ENCODE measurements around the gene HIP1R.

DNA sequence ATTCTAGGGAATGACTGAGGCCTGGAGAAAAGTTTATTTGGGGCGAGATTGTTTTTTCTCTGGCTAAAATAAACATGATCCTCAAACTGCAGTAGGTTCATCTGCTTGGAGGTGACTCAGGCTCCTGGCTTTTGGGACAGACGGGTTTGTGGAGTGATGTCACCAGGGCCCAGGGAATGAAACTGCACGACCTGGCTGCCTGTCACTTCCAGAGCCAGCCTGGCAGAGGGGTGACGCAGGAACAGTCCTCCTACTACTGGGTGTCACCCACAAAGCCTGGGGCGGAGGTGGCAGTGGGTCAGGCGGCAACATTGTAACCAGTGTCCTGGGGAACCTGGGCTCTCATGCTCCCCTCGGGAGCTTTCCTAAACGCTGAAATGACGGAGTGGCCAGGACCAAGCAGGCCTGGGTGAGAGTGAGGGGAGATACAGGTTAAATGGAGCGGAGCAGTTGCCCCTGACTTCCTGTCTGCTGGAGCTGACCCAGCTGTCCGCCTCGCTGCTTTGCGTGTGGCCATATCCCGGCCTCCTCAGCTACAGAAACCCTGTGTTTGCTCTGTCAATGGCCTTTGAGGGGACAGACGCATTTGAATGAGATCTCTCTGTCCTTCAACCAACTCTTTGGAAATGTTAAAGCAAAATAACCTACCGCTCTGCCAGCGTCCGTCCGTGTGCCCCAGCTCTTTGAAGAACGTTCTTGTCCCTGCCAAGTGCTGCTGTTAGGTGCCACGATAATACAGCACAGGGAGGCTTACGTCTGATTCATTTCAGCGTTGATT lies 6.5 kb downstream of the HIP1R start:
- TF ChIP-seq, protein P1, sequence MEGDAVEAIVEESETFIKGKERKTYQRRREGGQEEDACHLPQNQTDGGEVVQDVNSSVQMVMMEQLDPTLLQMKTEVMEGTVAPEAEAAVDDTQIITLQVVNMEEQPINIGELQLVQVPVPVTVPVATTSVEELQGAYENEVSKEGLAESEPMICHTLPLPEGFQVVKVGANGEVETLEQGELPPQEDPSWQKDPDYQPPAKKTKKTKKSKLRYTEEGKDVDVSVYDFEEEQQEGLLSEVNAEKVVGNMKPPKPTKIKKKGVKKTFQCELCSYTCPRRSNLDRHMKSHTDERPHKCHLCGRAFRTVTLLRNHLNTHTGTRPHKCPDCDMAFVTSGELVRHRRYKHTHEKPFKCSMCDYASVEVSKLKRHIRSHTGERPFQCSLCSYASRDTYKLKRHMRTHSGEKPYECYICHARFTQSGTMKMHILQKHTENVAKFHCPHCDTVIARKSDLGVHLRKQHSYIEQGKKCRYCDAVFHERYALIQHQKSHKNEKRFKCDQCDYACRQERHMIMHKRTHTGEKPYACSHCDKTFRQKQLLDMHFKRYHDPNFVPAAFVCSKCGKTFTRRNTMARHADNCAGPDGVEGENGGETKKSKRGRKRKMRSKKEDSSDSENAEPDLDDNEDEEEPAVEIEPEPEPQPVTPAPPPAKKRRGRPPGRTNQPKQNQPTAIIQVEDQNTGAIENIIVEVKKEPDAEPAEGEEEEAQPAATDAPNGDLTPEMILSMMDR (IDR thresholded peaks at IDR 0.05), result no peak
- no peak for TF ChIP-seq ZFX (IDR thresholded peaks at IDR 0.05; ENCODE audit: borderline replicate concordance)
